Mesendoderm (in vitro differentiated cells): Measurements from ENCODE around the gene MSMB. TPM values are rescaled to one million over a fixed set of nuclear protein-coding genes. Genes with fewer than 3 reads are reported as not detected.
"Not testable (repeated sequence)": the region's sequence is repeated elsewhere in the genome, so short reads cannot be mapped to it uniquely, and the experiment has no call there.

ENCODE experiments used
- DNase-seq: peaks from one replicate; pipeline ENCODE4 v3.0.0; 2013
- H2AK5ac ChIP-seq: 2 replicates; pipeline ENCODE4 v1.6.1; 2013; ENCODE audit warnings: low read length, inconsistent platforms
- H2BK120ac ChIP-seq: 2 replicates; pipeline ENCODE4 v1.6.1; 2013; ENCODE audit warnings: low read depth, mild to moderate bottlenecking, low read length, moderate library complexity, mixed read lengths
- H2BK15ac ChIP-seq: replicated peaks from 2 replicates; pipeline ENCODE4 v1.6.1; 2013; ENCODE audit warnings: low read depth, mild to moderate bottlenecking, moderate library complexity
- H2BK5ac ChIP-seq: 2 replicates; pipeline ENCODE4 v1.6.1; 2013; ENCODE audit warnings: low read length, inconsistent platforms
- H3K18ac ChIP-seq: 2 replicates; pipeline ENCODE4 v1.6.1; 2013; ENCODE audit warnings: mild to moderate bottlenecking, low read length, mixed read lengths
- H3K23ac ChIP-seq: one replicate; pipeline ENCODE4 v1.6.1; 2013; ENCODE audit warnings: low read length
- H3K27ac ChIP-seq: 2 replicates; pipeline ENCODE4 v1.5.1; 2013; ENCODE audit warnings: low read depth, mild to moderate bottlenecking, inconsistent platforms, low read length, moderate library complexity
- H3K27me3 ChIP-seq: 2 replicates; pipeline ENCODE4 v1.6.1; 2013; ENCODE audit warnings: low read length, control low read depth, mild to moderate bottlenecking, inconsistent platforms; ENCODE audit not compliant: insufficient read depth, poor library complexity
- H3K36me3 ChIP-seq: 2 replicates; pipeline ENCODE4 v1.6.1; 2013; ENCODE audit warnings: low read length, inconsistent platforms; ENCODE audit not compliant: control insufficient read depth, insufficient read depth
- H3K4ac ChIP-seq: one replicate; pipeline ENCODE4 v1.6.1; 2013; ENCODE audit warnings: low read depth, mild to moderate bottlenecking, low read length, moderate library complexity
- H3K4me1 ChIP-seq: 2 replicates; pipeline ENCODE4 v1.6.1; 2013; ENCODE audit warnings: low read depth, low read length, inconsistent platforms; ENCODE audit not compliant: control insufficient read depth
- H3K4me2 ChIP-seq: 2 replicates; pipeline ENCODE4 v1.6.1; 2013; ENCODE audit warnings: low read length
- H3K4me3 ChIP-seq: 2 replicates; pipeline ENCODE4 v1.5.1; 2013; ENCODE audit warnings: mild to moderate bottlenecking, low read length
- H3K56ac ChIP-seq: one replicate; pipeline ENCODE4 v1.6.1; 2013; ENCODE audit warnings: low read length
- H3K79me1 ChIP-seq: 2 replicates; pipeline ENCODE4 v1.6.1; 2013; ENCODE audit warnings: low read length, inconsistent platforms
- H3K79me2 ChIP-seq: 2 replicates; pipeline ENCODE4 v1.6.1; 2013; ENCODE audit warnings: mild to moderate bottlenecking, low read length; ENCODE audit not compliant: control insufficient read depth, insufficient read depth
- H3K9ac ChIP-seq: 2 replicates; pipeline ENCODE4 v1.6.1; 2013; ENCODE audit warnings: low read length, inconsistent platforms
- H4K5ac ChIP-seq: one replicate; pipeline ENCODE4 v1.6.1; 2013; ENCODE audit warnings: low read length
- H4K8ac ChIP-seq: one replicate; pipeline ENCODE4 v1.6.1; 2013; ENCODE audit warnings: low read depth, mild to moderate bottlenecking, control low read depth, low read length, moderate library complexity
- whole genome bisulfite sequencing: extraction: QIAGEN DNeasy Blood & Tissue Kit; methylation state at CpG from one replicate; pipeline ENCODE4 v1.1.7; 2013; ENCODE audit warnings: low lambda C conversion rate, missing lambda C conversion rate; ENCODE audit not compliant: insufficient coverage; ENCODE audit errors: extremely low coverage; 5-methylcytosine and 5-hydroxymethylcytosine counted together
- polyA plus RNA-seq, 2 experiments: library from polyadenylated mRNA; stranded (reverse); fragments of 200-250 nt; gene quantifications; one replicate each; pipeline ENCODE4 v1.2.3, GENCODE V29; 2013

Gene MSMB
- 0.18 TPM for polyA plus RNA-seq (2013, experiment 1 of 2)
- not detected for polyA plus RNA-seq (2013, experiment 2 of 2)

DNA sequence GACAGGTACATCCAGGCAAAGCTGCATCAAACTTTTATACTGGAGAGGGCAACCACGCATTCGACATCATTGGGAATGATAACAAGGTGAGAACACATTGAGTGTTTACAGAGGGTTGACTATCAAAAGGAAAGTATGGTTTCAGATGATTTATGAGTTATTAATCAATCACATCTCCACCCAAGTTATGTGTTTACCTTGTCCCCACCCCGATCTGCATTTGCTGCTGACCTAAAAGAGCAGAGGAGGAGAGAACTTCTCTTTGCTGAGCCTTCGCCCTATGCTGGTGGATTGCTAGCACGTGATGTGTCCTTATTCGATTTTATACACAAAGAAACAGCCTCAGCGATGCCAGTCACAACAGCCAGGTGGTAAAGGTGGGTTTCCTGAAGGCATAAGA is at the start of gene MSMB:
Gene MSMB, minus strand, starts transcription at position 9 of the 400 bp plus-strand sequence. CDS start 32 bp downstream, outside the sequence.
- Histone ChIP-seq H2BK120ac (peak within 1 kb of the TSS; percentile 56), H3K36me3 (no peaks in the 10 kb centered on the region), H4K8ac (no peak within 1 kb of the TSS), H3K27ac (no peak within 1 kb of the TSS), H3K79me1 (no peaks in the 10 kb centered on the region), H3K4me1 (peaks cover 9% of the 10 kb centered on the region), H3K4me3 (no peak within 1 kb of the TSS), H2BK5ac (no peak within 1 kb of the TSS), H3K18ac (no peak within 1 kb of the TSS), H2AK5ac (no peak within 1 kb of the TSS), H3K4me2 (no peak within 1 kb of the TSS), H3K56ac (no peak within 1 kb of the TSS), H3K79me2 (no peaks in the 10 kb centered on the region), H4K5ac (no peak within 1 kb of the TSS), H3K23ac (no peak within 1 kb of the TSS), H3K27me3 (no peaks in the 10 kb centered on the region), H3K4ac (no peak within 1 kb of the TSS), H3K9ac (no peak within 1 kb of the TSS), H2BK15ac (no peak within 1 kb of the TSS)
- DNase-seq: no peak
- no CpG with 5 or more reads among the region's 7 CpGs for WGBS

DNA sequence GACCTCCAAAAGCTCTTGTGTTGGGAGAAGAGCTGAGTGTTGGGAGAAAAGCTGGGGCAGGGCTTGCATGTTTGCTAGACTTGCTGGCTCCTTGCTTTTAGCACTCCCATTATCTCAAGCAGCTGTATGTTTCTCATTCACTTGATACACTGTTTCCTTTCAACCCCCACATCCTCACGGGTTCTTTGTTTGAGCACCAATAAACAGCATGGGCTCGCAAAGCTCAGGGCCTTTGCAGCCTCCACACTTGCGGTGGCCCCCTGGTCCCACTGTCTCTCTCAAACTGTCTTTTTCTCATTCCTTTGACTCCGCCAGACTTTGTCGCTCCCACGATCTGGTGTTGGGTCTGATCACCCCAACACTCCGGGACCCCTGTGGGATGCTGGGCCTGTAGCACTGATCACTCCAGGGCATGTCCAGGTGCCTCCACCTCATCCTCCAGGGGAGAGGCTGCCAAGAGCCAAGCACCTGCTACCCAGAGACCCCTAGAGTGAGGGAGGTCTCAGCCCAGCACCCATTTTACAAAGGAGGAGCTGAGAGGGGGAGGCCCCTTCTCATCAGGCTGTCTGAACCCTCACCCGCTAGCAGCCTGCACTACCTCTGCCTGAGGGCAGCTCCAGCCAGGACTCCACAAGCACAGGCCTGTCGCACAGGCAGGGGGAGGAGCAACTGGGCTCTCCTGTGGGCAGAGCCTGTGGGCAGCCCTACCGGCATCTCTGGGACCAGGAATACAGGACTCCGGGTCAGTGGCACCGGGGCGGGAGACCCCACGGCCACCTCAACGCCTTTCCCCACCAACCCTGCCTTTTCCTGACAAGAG is 49.1 kb upstream of the MSMB start:
- H4K8ac ChIP-seq: no peak overlapping the region
- no peak overlapping the region for H3K4me3 ChIP-seq
- peak overlapping the region; percentile 9 for H2BK120ac ChIP-seq
- no peak overlapping the region for H4K5ac ChIP-seq
- no peaks in the 10 kb centered on the region for H3K36me3 ChIP-seq
- H3K27me3 ChIP-seq: no peaks in the 10 kb centered on the region
- H3K4me2 ChIP-seq: no peak overlapping the region
- H2AK5ac ChIP-seq: peak overlapping the region; percentile 98
- H3K23ac ChIP-seq: no peak overlapping the region
- peak overlapping the region; percentile 52 for H2BK5ac ChIP-seq
- no peak overlapping the region for H2BK15ac ChIP-seq
- no peak overlapping the region for H3K9ac ChIP-seq
- peak overlapping the region; percentile 46 for H3K4ac ChIP-seq
- peaks cover 12% of the 10 kb centered on the region for H3K4me1 ChIP-seq
- peak overlapping the region; percentile 73 for H3K56ac ChIP-seq
- H3K18ac ChIP-seq: peak overlapping the region; percentile 6
- no CpG with 5 or more reads among the region's 15 CpGs for WGBS
- DNase-seq: peak; percentile 73
- no peaks in the 10 kb centered on the region for H3K79me2 ChIP-seq
- no peaks in the 10 kb centered on the region for H3K79me1 ChIP-seq
- no peak overlapping the region for H3K27ac ChIP-seq

GRCh38 chr10:46094197-46094500 is 48.1 kb upstream of the MSMB start:
- Histone ChIP-seq H3K4ac (peak overlapping the region; percentile 5), H3K9ac (no peak overlapping the region), H4K5ac (no peak overlapping the region), H4K8ac (no peak overlapping the region), H3K79me2 (no peaks in the 10 kb centered on the region), H3K56ac (peak overlapping the region; percentile 71), H3K4me1 (peaks cover 12% of the 10 kb centered on the region), H3K79me1 (no peaks in the 10 kb centered on the region), H2BK15ac (no peak overlapping the region), H3K27me3 (no peaks in the 10 kb centered on the region), H3K4me3 (no peak overlapping the region), H2AK5ac (no peak overlapping the region), H2BK120ac (no peak overlapping the region), H3K27ac (no peak overlapping the region), H2BK5ac (peak overlapping the region; percentile 91), H3K36me3 (no peaks in the 10 kb centered on the region), H3K18ac (no peak overlapping the region), H3K4me2 (no peak overlapping the region), H3K23ac (no peak overlapping the region)
- no peak for DNase-seq
- WGBS: no CpG with 5 or more reads among the region's 6 CpGs

DNA sequence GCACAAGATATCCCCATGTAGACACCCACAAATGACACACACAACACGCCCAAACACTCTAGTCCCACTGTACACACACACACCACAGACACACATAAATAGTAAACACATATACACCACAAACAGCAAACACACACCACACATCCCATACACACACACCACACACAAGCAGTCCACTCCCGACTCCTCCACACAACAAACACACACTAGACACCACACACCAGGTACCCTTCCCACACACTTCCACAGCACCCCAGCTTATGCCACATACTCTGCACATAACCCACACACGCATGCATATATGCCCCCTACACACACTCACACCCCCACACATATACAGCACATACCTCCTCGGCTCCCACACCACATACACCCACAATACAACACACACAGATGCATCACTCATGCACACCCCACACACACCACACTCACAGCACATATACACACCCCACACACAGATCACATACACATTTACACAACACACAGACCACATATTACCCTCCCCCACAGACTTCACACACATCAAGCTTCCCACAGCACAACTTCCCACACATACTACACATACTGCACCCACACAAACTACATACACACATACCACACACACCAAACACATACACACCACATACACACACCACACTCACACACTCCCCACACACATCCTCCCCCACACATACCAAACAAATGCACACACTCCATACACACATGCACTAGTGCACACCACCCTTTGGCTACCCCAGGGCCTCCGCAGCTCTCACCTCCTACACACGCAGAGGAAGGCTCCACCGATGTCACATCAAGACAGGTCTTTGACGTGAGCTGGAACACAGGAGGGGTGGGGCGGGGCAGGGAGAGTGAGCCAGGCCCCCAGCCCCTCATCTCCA is 47.5 kb upstream of the MSMB start:
- H3K36me3 ChIP-seq, H4K5ac ChIP-seq, H3K79me1 ChIP-seq, H3K23ac ChIP-seq, H2BK15ac ChIP-seq, DNase-seq, H3K27me3 ChIP-seq, H3K4me2 ChIP-seq, H3K27ac ChIP-seq, H3K18ac ChIP-seq, H2BK120ac ChIP-seq, H3K79me2 ChIP-seq, H4K8ac ChIP-seq, H3K9ac ChIP-seq, H3K4ac ChIP-seq, H3K4me3 ChIP-seq: not testable (repeated sequence)
- peaks cover 12% of the 10 kb centered on the region for H3K4me1 ChIP-seq
- H2BK5ac ChIP-seq: peak overlapping the region; percentile 91
- H2AK5ac ChIP-seq: peak overlapping the region; percentile 51
- WGBS: 100% methylated on average over 1 of the region's 9 CpGs
- H3K56ac ChIP-seq: peak overlapping the region; percentile 71

GRCh38 chr10:46092524-46093081 is 46.5 kb upstream of the MSMB start:
- H3K23ac ChIP-seq: no peak overlapping the region
- no peaks in the 10 kb centered on the region for H3K79me1 ChIP-seq
- H2BK15ac ChIP-seq: no peak overlapping the region
- H4K5ac ChIP-seq: no peak overlapping the region
- H3K4ac ChIP-seq: no peak overlapping the region
- H2BK120ac ChIP-seq: no peak overlapping the region
- H4K8ac ChIP-seq: no peak overlapping the region
- no peak overlapping the region for H3K27ac ChIP-seq
- no peak overlapping the region for H3K4me3 ChIP-seq
- H3K27me3 ChIP-seq: no peaks in the 10 kb centered on the region
- H2BK5ac ChIP-seq: no peak overlapping the region
- H3K56ac ChIP-seq: peak overlapping the region; percentile 71
- H2AK5ac ChIP-seq: no peak overlapping the region
- WGBS: no CpG with 5 or more reads among the region's 5 CpGs
- no peak overlapping the region for H3K18ac ChIP-seq
- H3K4me1 ChIP-seq: peaks cover 10% of the 10 kb centered on the region
- no peak overlapping the region for H3K9ac ChIP-seq
- H3K36me3 ChIP-seq: no peaks in the 10 kb centered on the region
- H3K4me2 ChIP-seq: no peak overlapping the region
- H3K79me2 ChIP-seq: no peaks in the 10 kb centered on the region
- DNase-seq: no peak
